GM23338 (cell line): ENCODE measurements around the gene ZNF627. TPM values are rescaled to one million over a fixed set of nuclear protein-coding genes. Genes with fewer than 3 reads are reported as not detected.

ENCODE experiments used
- ATAC-seq: fragments of 200-7000 bp; cut with Tn5 transposase; 3 replicates; pipeline ENCODE4 v1.9.1; 2020
- DNase-seq: peaks from one replicate; pipeline ENCODE4 v3.0.0-alpha.2; 2015; ENCODE audit warnings: low spot score
- H2AFZ ChIP-seq: fragments of 200-600 bp; sonication (generic); 2 replicates; pipeline ENCODE4 v1.8.0; 2016; ENCODE audit warnings: antibody characterized with exemption, mild to moderate bottlenecking, moderate library complexity
- H3F3A ChIP-seq: fragments of 200-600 bp; sonication (generic); replicated peaks from 2 replicates; pipeline ENCODE4 v1.8.0; 2017; ENCODE audit warnings: antibody characterized with exemption, mixed run types, low read depth
- H3K27ac ChIP-seq: fragments of 200-600 bp; sonication (generic); 2 replicates; pipeline ENCODE4 v1.6.1; 2016; ENCODE audit warnings: low read depth
- H3K27me3 ChIP-seq: fragments of 200-600 bp; sonication (generic); 2 replicates; pipeline ENCODE4 v1.8.0; 2016; ENCODE audit warnings: mild to moderate bottlenecking, mixed run types, moderate library complexity; ENCODE audit not compliant: insufficient read depth
- H3K36me3 ChIP-seq: fragments of 200-600 bp; sonication (generic); 2 replicates; pipeline ENCODE4 v1.8.0; 2016; ENCODE audit warnings: mild to moderate bottlenecking; ENCODE audit not compliant: insufficient read depth
- H3K4me1 ChIP-seq: fragments of 200-600 bp; sonication (generic); 2 replicates; pipeline ENCODE4 v1.8.0; 2016; ENCODE audit warnings: mild to moderate bottlenecking, moderate library complexity; ENCODE audit not compliant: insufficient read depth
- H3K4me2 ChIP-seq: fragments of 200-600 bp; sonication (generic); 2 replicates; pipeline ENCODE4 v1.7.1; 2017; ENCODE audit warnings: mixed run types
- H3K4me3 ChIP-seq: fragments of 200-600 bp; sonication (generic); 2 replicates; pipeline ENCODE4 v1.6.1; 2016; ENCODE audit warnings: mixed run types
- H3K79me2 ChIP-seq: fragments of 200-600 bp; sonication (generic); replicated peaks from 2 replicates; pipeline ENCODE4 v1.8.0; 2017; ENCODE audit warnings: mild to moderate bottlenecking; ENCODE audit not compliant: insufficient read depth
- H3K9me2 ChIP-seq: fragments of 200-600 bp; sonication (generic); 2 replicates; pipeline ENCODE4 v1.8.0; 2017; ENCODE audit not compliant: insufficient read depth
- H4K20me1 ChIP-seq: fragments of 200-600 bp; sonication (generic); replicated peaks from 2 replicates; pipeline ENCODE4 v1.8.0; 2017; ENCODE audit warnings: mild to moderate bottlenecking; ENCODE audit not compliant: insufficient read depth
- H3K27ac Mint-ChIP-seq: 2 replicates; pipeline ENCODE4 v1.8.0; 2020; ENCODE audit warnings: inconsistent platforms, mild to moderate bottlenecking, moderate library complexity, mixed read lengths
- H3K27me3 Mint-ChIP-seq: 3 replicates; pipeline ENCODE4 v1.8.0; 2022; ENCODE audit warnings: low read depth, mild to moderate bottlenecking, moderate library complexity, mixed read lengths, inconsistent platforms; ENCODE audit not compliant: insufficient read depth, poor library complexity
- H3K36me3 Mint-ChIP-seq: 3 replicates; pipeline ENCODE4 v1.8.0; 2021; ENCODE audit warnings: low read depth, mild to moderate bottlenecking, inconsistent platforms, moderate library complexity, mixed read lengths
- H3K4me1 Mint-ChIP-seq: 3 replicates; pipeline ENCODE4 v1.8.0; 2020; ENCODE audit warnings: mild to moderate bottlenecking, inconsistent platforms, mixed read lengths
- H3K4me3 Mint-ChIP-seq: 3 replicates; pipeline ENCODE4 v1.8.0; 2021; ENCODE audit warnings: moderate library complexity, mild to moderate bottlenecking, inconsistent platforms, mixed read lengths
- H3K9me3 Mint-ChIP-seq: 3 replicates; pipeline ENCODE4 v1.8.0; 2020; ENCODE audit warnings: moderate library complexity, mild to moderate bottlenecking, inconsistent platforms, mixed read lengths
- POLR2AphosphoS5 ChIP-seq: IDR thresholded peaks from 2 replicates; pipeline ENCODE4 v1.6.1; 2016; ENCODE audit warnings: antibody characterized with exemption, low read depth
- REST ChIP-seq: IDR thresholded peaks from one replicate; pipeline ENCODE4 v1.6.1; 2018; ENCODE audit warnings: antibody characterized with exemption; ENCODE audit not compliant: unreplicated experiment
- STAT1 ChIP-seq: IDR thresholded peaks from one replicate; pipeline ENCODE4 v1.6.1; 2016; ENCODE audit warnings: antibody characterized with exemption; ENCODE audit not compliant: unreplicated experiment
- ZNF114 ChIP-seq: fragments of 250-450 bp; sonication (Bioruptor Pico); IDR thresholded peaks from 2 replicates; pipeline ENCODE4 v1.5.0; 2020; ENCODE audit warnings: mild to moderate bottlenecking, moderate library complexity
- ZNF331 ChIP-seq: fragments of 250-450 bp; sonication (Bioruptor Pico); IDR thresholded peaks from 2 replicates; pipeline ENCODE4 v1.5.0; 2020; ENCODE audit warnings: low read depth, mild to moderate bottlenecking, moderate library complexity
- polyA plus RNA-seq: library from polyadenylated mRNA; unstranded; fragments of >200 nt; fragmentation: Nextera tagmentation; extraction: Ambion mirVana; gene quantifications from 2 replicates; pipeline ENCODE4 v1.2.1, GENCODE V29; 2016
- total RNA-seq: library from RNA; depleted of rRNA; stranded (reverse); fragments of >200 nt; shearing (Covaris generic); gene quantifications from 2 replicates; pipeline ENCODE4 v1.2.3, GENCODE V29; 2014
- TF ChIP-seq, protein P1 (sequence below), 2 experiments: fragments of 200-600 bp in 1 of 2; sonication (generic) in 1 of 2; conservative IDR thresholded peaks; 2 replicates each; pipeline versions ENCODE4 v1.5.1 to v1.6.1; 2016 to 2017; ENCODE audit warnings: antibody characterized with exemption in 2 of 2, low read depth in 2 of 2, mild to moderate bottlenecking in 2 of 2, moderate library complexity in 1 of 2
- TF ChIP-seq, protein P2 (sequence below): IDR thresholded peaks from 2 replicates; pipeline ENCODE4 v1.6.1; 2016; ENCODE audit warnings: antibody characterized with exemption

Gene ZNF627
- total and polyA plus RNA-seq, 2 experiments from 2014 or later: 9.0 to 15.4 TPM

GRCh38 chr19:11611730-11612129, 14.4 kb downstream of the ZNF627 start:
- Histone ChIP-seq H3F3A (0 out of 2 replicates have a peak, but pooled peaks cover 4% of the 10 kb centered on the region), H3K4me1 (peaks cover 5% of the 10 kb centered on the region), H3K79me2 (peaks cover 63% of the 10 kb centered on the region), H3K9me2 (peaks cover 8% of the 10 kb centered on the region; the same call in 1 of the 2 replicates), H2AFZ (no peak overlapping the region), H3K4me3 (no peak overlapping the region), H4K20me1 (peaks cover 6% of the 10 kb centered on the region; the same call in 1 of the 2 replicates), H3K27ac (no peak overlapping the region), H3K4me2 (no peak overlapping the region), H3K36me3 (peaks cover 18% of the 10 kb centered on the region), H3K27me3 (no peaks in the 10 kb centered on the region)
- Mint-ChIP-seq H3K4me1 (peaks cover 4% of the 10 kb centered on the region; the same call in 1 of the 3 replicates), H3K36me3 (peaks cover 85% of the 10 kb centered on the region), H3K9me3 (peaks cover 60% of the 10 kb centered on the region), H3K4me3 (no peak overlapping the region; the same call in 2 of the 3 replicates), H3K27me3 (peaks cover 2% of the 10 kb centered on the region), H3K27ac (no peak overlapping the region)
- TF ChIP-seq REST: no peak
- 0 out of 2 replicates have a peak, but pooled peaks have one; percentile 2 for TF ChIP-seq ZNF331 (CRISPR knock-in tag)
- DNase-seq (no peak), ATAC-seq (no peak)

DNA sequence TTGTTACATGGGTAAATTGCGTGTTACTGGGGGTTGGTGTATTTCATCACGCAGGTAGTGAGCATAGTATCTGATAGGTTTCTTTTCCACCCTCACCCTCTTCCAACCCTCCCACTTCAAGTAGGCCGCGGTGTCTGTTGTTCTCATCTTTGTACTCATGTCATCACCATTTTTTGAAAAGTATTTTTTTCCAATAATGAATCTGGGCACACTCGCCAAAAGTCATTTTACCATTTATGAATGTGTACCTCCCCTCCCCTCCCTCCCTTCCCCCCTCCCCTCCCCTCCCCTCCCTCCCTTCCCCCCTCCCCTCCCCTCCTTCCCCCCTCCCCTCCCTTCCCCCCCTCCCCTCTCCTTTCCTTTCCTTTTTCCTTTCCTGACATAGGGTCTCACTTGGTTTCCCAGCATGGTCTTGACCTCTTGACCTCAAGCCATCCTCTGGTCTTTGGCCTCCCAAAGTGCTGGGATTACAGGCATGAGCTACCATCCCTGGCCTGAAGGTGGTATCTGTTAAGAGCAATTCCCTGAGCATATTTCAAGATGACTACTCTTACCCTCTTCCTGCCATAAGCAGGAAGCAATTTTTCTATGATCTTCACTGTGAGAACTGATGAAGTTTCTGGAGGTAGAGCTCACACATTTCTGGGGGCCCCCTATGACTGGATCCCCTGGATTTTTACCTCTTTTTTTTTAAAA, 15.7 kb downstream of the ZNF627 start:
- H3K4me3 Mint-ChIP-seq: no peak overlapping the region
- peaks cover 4% of the 10 kb centered on the region; the same call in 1 of the 3 replicates for H3K4me1 Mint-ChIP-seq
- H3K9me3 Mint-ChIP-seq: peaks cover 60% of the 10 kb centered on the region
- Histone ChIP-seq H3F3A (0 out of 2 replicates have a peak, but pooled peaks cover 4% of the 10 kb centered on the region), H3K27me3 (no peaks in the 10 kb centered on the region), H2AFZ (no peak overlapping the region), H3K9me2 (peaks cover 4% of the 10 kb centered on the region; the same call in 1 of the 2 replicates), H3K4me1 (peaks cover 5% of the 10 kb centered on the region), H3K36me3 (peaks cover 30% of the 10 kb centered on the region), H3K4me2 (no peak overlapping the region), H3K79me2 (peaks cover 55% of the 10 kb centered on the region), H3K27ac (no peak overlapping the region), H4K20me1 (peaks cover 4% of the 10 kb centered on the region), H3K4me3 (no peak overlapping the region)
- H3K27ac Mint-ChIP-seq: no peak overlapping the region
- TF ChIP-seq, protein P1, sequence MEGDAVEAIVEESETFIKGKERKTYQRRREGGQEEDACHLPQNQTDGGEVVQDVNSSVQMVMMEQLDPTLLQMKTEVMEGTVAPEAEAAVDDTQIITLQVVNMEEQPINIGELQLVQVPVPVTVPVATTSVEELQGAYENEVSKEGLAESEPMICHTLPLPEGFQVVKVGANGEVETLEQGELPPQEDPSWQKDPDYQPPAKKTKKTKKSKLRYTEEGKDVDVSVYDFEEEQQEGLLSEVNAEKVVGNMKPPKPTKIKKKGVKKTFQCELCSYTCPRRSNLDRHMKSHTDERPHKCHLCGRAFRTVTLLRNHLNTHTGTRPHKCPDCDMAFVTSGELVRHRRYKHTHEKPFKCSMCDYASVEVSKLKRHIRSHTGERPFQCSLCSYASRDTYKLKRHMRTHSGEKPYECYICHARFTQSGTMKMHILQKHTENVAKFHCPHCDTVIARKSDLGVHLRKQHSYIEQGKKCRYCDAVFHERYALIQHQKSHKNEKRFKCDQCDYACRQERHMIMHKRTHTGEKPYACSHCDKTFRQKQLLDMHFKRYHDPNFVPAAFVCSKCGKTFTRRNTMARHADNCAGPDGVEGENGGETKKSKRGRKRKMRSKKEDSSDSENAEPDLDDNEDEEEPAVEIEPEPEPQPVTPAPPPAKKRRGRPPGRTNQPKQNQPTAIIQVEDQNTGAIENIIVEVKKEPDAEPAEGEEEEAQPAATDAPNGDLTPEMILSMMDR (conservative IDR thresholded peaks at IDR 0.05; ENCODE audit: low read depth in 2 of 2): peak; percentile 33 to 43
- TF ChIP-seq ZNF114: no peak
- no peak for TF ChIP-seq ZNF331 (CRISPR knock-in tag)
- TF ChIP-seq STAT1: no peak
- no peak for TF ChIP-seq POLR2AphosphoS5
- TF ChIP-seq, protein P2, sequence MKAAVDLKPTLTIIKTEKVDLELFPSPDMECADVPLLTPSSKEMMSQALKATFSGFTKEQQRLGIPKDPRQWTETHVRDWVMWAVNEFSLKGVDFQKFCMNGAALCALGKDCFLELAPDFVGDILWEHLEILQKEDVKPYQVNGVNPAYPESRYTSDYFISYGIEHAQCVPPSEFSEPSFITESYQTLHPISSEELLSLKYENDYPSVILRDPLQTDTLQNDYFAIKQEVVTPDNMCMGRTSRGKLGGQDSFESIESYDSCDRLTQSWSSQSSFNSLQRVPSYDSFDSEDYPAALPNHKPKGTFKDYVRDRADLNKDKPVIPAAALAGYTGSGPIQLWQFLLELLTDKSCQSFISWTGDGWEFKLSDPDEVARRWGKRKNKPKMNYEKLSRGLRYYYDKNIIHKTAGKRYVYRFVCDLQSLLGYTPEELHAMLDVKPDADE: no peak
- TF ChIP-seq REST: no peak
- ATAC-seq (peak; percentile 54), DNase-seq (peak; percentile 75)
- peaks cover 85% of the 10 kb centered on the region for H3K36me3 Mint-ChIP-seq
- H3K27me3 Mint-ChIP-seq: peaks cover 2% of the 10 kb centered on the region
